Measurements from ENCODE around the gene UNC5C. TPM values are rescaled to one million over a fixed set of nuclear protein-coding genes. Genes with fewer than 3 reads are reported as not detected.

Gene UNC5C
- total and polyA plus RNA-seq, 10 of the 15 experiments (the other 5 are each of a cell fraction or from before 2014, with no cell fraction given), result 0.02 to 2.0 (median 0.15) TPM; not detected in 1

- Histone ChIP-seq H3K79me2 (ENCODE audit: control insufficient read depth, insufficient read depth, low read length) (no peaks in the 10 kb centered on the region), H3K4me3 (no peak overlapping the region), H3K27me3 (replicated peaks in 1 of 2; ENCODE audit: control insufficient read depth in 2 of 2, insufficient read depth in 2 of 2, low read length in 1 of 2) (no peaks in the 10 kb centered on the region), H3K36me3 (ENCODE audit: control insufficient read depth in 2 of 2, insufficient read depth in 2 of 2, low read length in 1 of 2) (no peaks in the 10 kb centered on the region), H3K27ac (ENCODE audit: control insufficient read depth, insufficient read depth) (no peak overlapping the region), H3K4me2 (ENCODE audit: control insufficient read depth, insufficient read depth) (no peak overlapping the region), H2AFZ (ENCODE audit: control insufficient read depth, low read depth, low read length) (no peak overlapping the region), H3K4me1 (ENCODE audit: control insufficient read depth, insufficient read depth, low read length) (no peaks in the 10 kb centered on the region), H4K20me1 (ENCODE audit: control insufficient read depth, insufficient read depth) (no peaks in the 10 kb centered on the region), H3K9ac (ENCODE audit: control insufficient read depth, insufficient read depth, low read length) (no peak overlapping the region), H3K9me3 (replicated peaks; ENCODE audit: control insufficient read depth, insufficient read depth, low read length) (no peaks in the 10 kb centered on the region)
- CTCF ChIA-PET, result interaction anchor here (1.0 kb wide), 1 partner anchor 32 kb away, joined by 3 read pairs; no protein-coding TSS in a partner anchor
- FAIRE-seq, result no peak
- POLR2A ChIA-PET, result no interaction called here
- SMC1A ChIA-PET (ENCODE audit: uncharacterized antibody, unreplicated experiment), result no interaction called here
- no peak for TF ChIP-seq E2F8 (IDR thresholded peaks at IDR 0.05; ENCODE audit: low read depth, partially characterized antibody)
- TF ChIP-seq WRNIP1 (IDR thresholded peaks at IDR 0.05; ENCODE audit: borderline replicate concordance, low read depth, low read length), result no peak
- no peak for TF ChIP-seq ZNF274 (IDR thresholded peaks at IDR 0.05; ENCODE audit: insufficient read depth, insufficient read length)
- TF ChIP-seq SP1 (IDR thresholded peaks at IDR 0.05; ENCODE audit: low read depth, low read length), result no peak
- no peak for TF ChIP-seq SUPT20H (IDR thresholded peaks at IDR 0.05; ENCODE audit: borderline replicate concordance, control insufficient read depth, low read depth, low read length)
- no peak for TF ChIP-seq NR2F1 (conservative IDR thresholded peaks at IDR 0.05)
- TF ChIP-seq IRF4 (IDR thresholded peaks at IDR 0.05; ENCODE audit: low read depth, low read length), result no peak
- no peak for TF ChIP-seq NFYB (IDR thresholded peaks at IDR 0.05; ENCODE audit: insufficient read depth, low read depth, low read length)
- TF ChIP-seq TBL1XR1 (IDR thresholded peaks at IDR 0.05; ENCODE audit: low read depth, low read length), result no peak
- TF ChIP-seq MTA2 (IDR thresholded peaks at IDR 0.05; ENCODE audit: low read depth), result no peak
- no peak for TF ChIP-seq RUNX3 (IDR thresholded peaks at IDR 0.05; ENCODE audit: low read length)
- TF ChIP-seq RCOR1 (conservative IDR thresholded peaks at IDR 0.05; ENCODE audit: low read depth, low read length), result no peak
- no peak for TF ChIP-seq USF2 (IDR thresholded peaks at IDR 0.05; ENCODE audit: borderline replicate concordance, low read depth, low read length)
- TF ChIP-seq PML (IDR thresholded peaks at IDR 0.05; ENCODE audit: low read length), result no peak
- no peak for TF ChIP-seq CHD1 (IDR thresholded peaks at IDR 0.05; ENCODE audit: low read depth, low read length)
- no peak for TF ChIP-seq HSF1 (IDR thresholded peaks at IDR 0.05; ENCODE audit: low read depth, low read length)
- intact Hi-C loops (cut with micrococcal nuclease; ENCODE audit: unreplicated experiment) (no loop called here), in situ Hi-C loops (cut with MboI) (no loop called here)
- BruUV-seq (replicated peaks), result no TSS peak
- WGBS (ENCODE audit: insufficient coverage, insufficient replicate concordance, low lambda C conversion rate, missing lambda C conversion rate), result 11% methylated on average over 5 of the region's 5 CpGs
- no peak for DNase-seq (ENCODE audit: low read depth, low spot score)
- RAD21 ChIA-PET (ENCODE audit: unreplicated experiment), result no interaction called here
- ATAC-seq, result no peak
Observed at GRCh38 chr4:95215043-95215442, 333.7 kb downstream of the UNC5C start.

Data from GM12878 (cell line).